Activated naive CD8-positive, alpha-beta T cell (primary cell): ENCODE measurements around the gene MRAP.

Experiments
- H3K27ac Mint-ChIP-seq: one replicate; pipeline ENCODE4 v1.8.0; 2021; ENCODE audit warnings: mixed read lengths
- H3K27me3 Mint-ChIP-seq: one replicate; pipeline ENCODE4 v1.8.0; 2021; ENCODE audit warnings: mixed read lengths
- H3K36me3 Mint-ChIP-seq: one replicate; pipeline ENCODE4 v1.8.0; 2021; ENCODE audit warnings: mixed read lengths
- H3K4me1 Mint-ChIP-seq: one replicate; pipeline ENCODE4 v1.8.0; 2021; ENCODE audit warnings: low read depth, mixed read lengths
- H3K4me3 Mint-ChIP-seq: one replicate; pipeline ENCODE4 v1.8.0; 2021; ENCODE audit warnings: mild to moderate bottlenecking, mixed read lengths
- H3K9me3 Mint-ChIP-seq: one replicate; pipeline ENCODE4 v1.8.0; 2021; ENCODE audit warnings: low read depth, mixed read lengths

MRAP gene

DNA sequence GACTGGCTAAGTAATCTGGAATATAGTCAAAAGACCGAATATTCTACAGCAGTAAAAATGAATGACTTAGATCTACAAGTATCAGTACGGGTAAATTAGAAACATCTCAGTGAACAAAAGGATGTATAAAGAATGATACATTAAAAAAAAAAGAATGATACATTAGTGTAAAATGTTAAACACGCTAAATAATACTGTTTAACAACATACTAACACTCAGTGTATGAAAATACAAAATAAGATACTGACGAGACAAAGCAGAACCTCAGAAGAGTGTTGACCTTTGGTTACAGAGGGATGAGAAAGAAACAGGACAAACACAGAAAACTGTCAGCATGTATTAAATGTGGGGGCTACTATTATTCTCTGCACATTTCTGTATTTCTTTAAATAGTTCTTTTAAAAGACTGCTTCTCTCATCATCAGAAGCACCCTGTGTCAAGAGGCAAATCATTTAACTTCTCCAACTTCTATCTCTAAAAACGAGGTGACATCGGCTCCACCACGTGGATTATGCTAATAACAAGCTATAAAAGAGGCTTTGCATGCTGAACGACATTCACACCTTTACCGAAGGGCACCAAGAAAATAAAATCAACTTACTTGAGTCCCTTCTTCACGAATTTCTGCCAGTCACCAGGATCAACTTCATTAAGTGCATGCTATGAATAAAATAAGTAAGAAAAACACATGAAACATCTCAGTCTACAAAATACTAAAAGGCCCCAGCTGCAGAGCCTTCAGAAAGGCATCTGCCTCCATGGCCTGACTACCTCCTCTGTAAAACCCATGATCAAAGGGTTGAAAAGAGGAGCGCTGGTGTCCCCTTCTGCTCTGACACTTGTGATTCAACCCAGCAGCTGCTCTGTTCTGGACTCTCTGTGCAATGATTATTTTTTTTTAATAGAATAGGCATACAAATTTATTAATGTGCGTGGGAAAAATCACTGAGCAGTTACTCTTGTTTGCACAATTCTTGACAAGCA is 42.5 kb downstream of the MRAP start:
- Mint-ChIP-seq H3K27me3 (no peaks in the 10 kb centered on the region), H3K9me3 (peaks cover 9% of the 10 kb centered on the region), H3K4me1 (no peaks in the 10 kb centered on the region), H3K36me3 (peaks cover 34% of the 10 kb centered on the region), H3K4me3 (no peak overlapping the region), H3K27ac (no peak overlapping the region)

DNA sequence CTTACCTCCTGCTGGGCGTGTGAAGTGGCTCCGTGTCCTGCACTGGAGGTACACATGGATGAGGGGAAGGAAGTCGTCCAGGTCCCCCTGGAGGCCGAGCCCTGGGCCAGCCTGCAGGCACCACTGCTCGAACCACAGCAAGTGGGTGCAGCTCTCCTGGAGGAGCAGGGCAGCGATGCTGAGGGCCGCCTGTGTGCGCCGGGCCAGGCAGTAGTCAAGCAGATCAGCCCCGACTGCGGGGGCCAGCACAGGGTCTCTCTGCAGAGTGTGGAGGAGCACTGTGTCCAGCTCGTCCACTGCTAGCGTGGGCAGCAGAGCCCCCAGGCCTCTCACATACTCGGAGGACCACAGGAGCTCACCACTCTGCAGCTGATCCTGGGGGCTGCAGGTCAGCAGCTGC is 48.3 kb downstream of the MRAP start:
- Mint-ChIP-seq H3K4me1 (peaks cover 1% of the 10 kb centered on the region), H3K4me3 (no peak overlapping the region), H3K36me3 (peaks cover 27% of the 10 kb centered on the region), H3K27ac (no peak overlapping the region), H3K9me3 (peaks cover 9% of the 10 kb centered on the region), H3K27me3 (no peaks in the 10 kb centered on the region)

DNA sequence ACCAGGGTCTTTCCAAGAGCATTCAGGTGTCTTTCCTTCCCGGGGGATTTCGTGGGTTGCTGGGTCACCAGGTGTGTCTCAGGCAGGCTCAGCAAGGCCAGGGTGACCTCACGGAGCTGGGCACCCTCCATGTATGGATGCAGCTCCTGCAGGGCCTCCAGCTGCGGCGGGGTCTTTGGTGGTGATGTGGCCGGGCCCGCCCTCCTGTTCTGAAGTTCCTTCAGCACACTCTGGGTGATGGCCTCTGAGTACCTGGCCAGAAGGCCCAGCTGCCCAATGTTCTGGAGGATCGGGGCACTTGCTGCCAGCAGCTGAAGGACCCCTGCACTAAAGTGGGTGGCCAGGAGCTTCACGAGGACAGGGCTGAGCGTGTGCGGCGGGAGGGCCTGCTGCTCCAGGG is 48.7 kb downstream of the MRAP start:
- peaks cover 27% of the 10 kb centered on the region for H3K36me3 Mint-ChIP-seq
- H3K27ac Mint-ChIP-seq: no peak overlapping the region
- H3K4me1 Mint-ChIP-seq: peaks cover 1% of the 10 kb centered on the region
- H3K4me3 Mint-ChIP-seq: no peak overlapping the region
- H3K27me3 Mint-ChIP-seq: no peaks in the 10 kb centered on the region
- peaks cover 9% of the 10 kb centered on the region for H3K9me3 Mint-ChIP-seq

DNA sequence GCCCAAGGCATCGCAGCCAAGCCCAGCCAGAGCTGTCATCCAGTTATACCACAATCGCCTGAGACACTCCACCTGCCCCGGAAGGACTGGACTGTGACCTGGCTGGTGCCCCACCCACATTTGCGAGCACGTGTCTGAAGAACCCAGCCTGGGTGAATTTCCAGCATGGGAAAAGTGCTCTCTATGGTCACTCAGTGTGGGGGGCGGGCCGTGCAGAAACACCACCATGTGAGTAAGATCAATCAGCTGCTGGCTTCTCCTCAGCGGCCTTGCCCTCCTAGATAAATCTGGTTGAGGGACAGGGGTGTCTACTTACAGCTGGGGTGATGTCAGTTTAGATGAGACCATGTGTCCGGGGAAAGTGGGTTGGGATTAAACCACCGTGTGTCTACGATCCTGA is 49.3 kb downstream of the MRAP start:
- H3K9me3 Mint-ChIP-seq: peaks cover 9% of the 10 kb centered on the region
- peaks cover 27% of the 10 kb centered on the region for H3K36me3 Mint-ChIP-seq

DNA sequence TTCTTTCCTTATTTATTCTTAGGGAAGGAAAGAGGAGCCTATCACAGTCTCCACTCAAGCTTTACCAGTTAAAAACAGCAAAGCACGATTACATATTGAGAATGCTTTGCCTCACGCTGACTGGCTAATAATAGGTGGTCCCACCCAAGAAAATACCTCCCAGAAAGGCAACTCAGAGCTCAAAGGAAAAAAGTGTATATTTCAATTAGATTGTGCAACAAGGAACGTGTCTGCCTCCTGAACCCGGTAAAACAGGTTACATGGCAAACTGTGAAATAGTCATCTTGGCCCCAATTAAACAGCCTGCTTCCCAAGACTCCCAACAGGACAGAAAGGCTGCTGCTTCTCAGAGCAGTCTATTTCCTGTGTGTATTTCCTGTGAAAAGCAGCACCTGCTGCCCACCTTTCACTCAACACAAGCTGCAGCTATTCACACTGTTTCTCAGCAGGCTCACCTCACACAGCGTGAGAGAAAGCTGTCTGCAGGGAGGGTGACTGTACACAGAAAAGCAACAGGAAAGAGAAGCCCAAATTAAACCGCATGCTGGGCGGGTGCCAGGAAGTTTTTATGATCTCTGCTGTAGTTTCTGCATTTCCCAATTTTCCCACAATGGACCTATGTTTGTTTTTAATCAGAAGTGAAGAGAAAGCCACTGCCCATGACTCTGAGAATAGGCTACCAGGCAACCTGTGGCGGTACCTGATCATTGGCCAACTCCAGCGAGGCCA is 50.1 kb downstream of the MRAP start:
- Mint-ChIP-seq H3K27ac (no peak overlapping the region), H3K4me3 (no peak overlapping the region), H3K9me3 (peaks cover 9% of the 10 kb centered on the region), H3K36me3 (peaks cover 19% of the 10 kb centered on the region), H3K4me1 (peaks cover 1% of the 10 kb centered on the region), H3K27me3 (no peaks in the 10 kb centered on the region)

More for the DNA sequence above, 49.3 kb downstream of the MRAP start:
- peaks cover 1% of the 10 kb centered on the region for H3K4me1 Mint-ChIP-seq
- H3K27ac Mint-ChIP-seq: no peak overlapping the region
- H3K27me3 Mint-ChIP-seq: no peaks in the 10 kb centered on the region
- no peak overlapping the region for H3K4me3 Mint-ChIP-seq

DNA sequence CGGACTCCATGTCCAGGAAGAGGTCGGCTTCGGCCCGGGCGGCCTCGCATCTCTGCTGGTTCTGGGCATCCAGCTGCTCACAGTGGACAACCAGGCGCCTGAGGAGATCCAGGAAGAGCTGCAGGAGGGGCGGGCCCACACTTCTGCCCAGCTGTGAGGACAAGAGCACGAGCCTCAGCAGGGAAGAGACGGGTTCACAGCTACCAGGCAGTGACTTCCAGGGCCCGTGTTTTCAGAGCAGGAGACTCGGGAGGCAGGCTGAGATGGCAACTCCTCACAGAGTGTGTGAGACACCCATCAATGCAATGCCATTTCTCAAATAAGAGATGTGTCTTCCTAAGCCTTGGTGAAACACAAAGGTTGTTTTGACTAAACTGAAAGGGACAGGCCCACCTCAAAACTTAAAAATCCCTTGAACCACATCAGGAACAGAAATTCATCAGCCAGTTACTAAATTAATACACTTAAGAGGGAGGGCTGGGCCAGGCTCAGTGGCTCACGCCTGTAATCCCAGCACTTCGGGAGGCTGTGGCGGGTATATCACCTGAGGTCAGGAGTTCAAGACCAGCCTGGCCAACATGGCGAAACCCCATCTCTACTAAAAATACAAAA is 50.8 kb downstream of the MRAP start:
- Mint-ChIP-seq H3K36me3 (peaks cover 18% of the 10 kb centered on the region), H3K4me3 (no peak overlapping the region), H3K9me3 (peaks cover 7% of the 10 kb centered on the region), H3K27ac (no peak overlapping the region), H3K27me3 (no peaks in the 10 kb centered on the region), H3K4me1 (peaks cover 1% of the 10 kb centered on the region)

DNA sequence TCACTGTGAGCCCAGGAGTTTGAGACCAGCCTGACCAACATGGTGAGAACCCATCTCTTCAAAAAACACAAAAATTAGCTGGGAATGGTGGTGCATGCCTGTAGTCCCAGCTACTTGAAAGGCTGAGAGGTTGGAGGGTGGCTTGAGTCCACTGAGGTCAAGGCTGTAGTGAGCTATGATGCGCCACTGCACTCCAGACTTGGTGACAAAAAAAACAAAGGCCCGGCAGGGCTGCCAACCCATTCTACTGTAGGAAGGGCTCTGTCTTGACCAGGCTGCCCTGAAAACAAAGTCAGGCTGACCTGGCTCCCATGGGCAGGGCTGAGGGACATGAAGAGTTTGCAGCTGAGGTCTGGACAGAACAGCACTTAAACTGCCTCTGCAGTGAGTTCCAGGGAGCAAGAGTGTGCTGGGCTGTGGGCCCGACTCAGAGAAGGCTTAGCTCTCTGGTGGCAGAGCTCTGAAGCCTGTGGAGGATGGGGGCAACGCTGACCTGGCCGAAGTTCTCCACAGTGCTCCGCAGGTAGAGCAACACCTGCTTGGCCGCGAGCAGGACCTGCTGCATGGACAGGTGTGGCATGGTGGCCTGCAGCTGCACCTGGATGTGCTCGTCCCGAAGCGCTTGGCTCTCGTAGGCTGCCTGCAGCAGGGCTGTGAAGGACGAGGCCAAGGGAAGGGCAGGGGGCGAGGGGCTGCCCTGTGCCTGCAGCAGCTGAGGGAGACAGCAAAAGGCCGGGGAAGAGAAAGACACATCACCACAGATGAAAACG is 51.7 kb downstream of the MRAP start:
- no peak overlapping the region for H3K27ac Mint-ChIP-seq
- H3K4me3 Mint-ChIP-seq: no peak overlapping the region
- H3K4me1 Mint-ChIP-seq: peaks cover 1% of the 10 kb centered on the region
- H3K27me3 Mint-ChIP-seq: no peaks in the 10 kb centered on the region
- H3K36me3 Mint-ChIP-seq: peaks cover 15% of the 10 kb centered on the region
- no peaks in the 10 kb centered on the region for H3K9me3 Mint-ChIP-seq

DNA sequence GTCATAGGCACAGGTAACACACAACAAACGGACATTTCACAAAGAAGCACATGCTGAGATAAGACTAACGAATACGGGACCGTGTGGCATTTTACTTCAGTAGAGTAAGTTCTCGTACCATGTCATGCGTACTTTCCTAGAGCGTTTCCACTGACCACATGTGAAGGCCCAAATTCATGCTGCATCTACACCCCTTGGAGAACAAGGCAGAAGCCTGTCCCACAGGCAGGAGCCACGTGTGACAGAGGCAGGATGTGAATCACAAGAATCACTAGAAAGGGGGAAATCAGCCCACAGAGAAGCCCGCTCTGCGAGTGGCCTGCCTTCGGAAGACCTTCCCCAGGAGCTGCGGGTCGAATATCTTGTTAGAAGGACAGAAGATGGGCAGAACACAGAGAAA is 52.3 kb downstream of the MRAP start:
- Mint-ChIP-seq H3K27ac (no peak overlapping the region), H3K36me3 (peaks cover 15% of the 10 kb centered on the region)

DNA sequence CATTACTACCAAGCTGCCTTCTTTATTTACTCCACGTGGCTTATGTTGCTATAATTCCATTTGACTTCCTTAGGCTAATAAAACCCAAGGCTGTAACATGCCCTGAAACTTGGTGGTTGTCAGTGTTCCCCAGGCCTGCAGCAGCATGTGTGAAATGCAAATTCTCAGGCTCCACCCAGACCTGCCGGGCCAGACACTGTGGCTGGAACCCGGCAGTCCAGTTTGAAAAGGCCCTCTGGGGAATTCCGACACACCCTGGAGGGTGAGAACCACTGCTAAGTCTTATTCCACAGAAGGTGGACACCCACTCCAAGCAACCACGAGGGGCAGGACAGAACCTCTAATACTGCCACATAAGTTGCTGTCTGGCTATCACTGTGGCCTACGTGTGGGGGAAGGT is 52.8 kb downstream of the MRAP start:
- Mint-ChIP-seq H3K4me3 (no peak overlapping the region), H3K4me1 (peaks cover 1% of the 10 kb centered on the region), H3K9me3 (no peaks in the 10 kb centered on the region), H3K27ac (no peak overlapping the region), H3K36me3 (peaks cover 15% of the 10 kb centered on the region), H3K27me3 (no peaks in the 10 kb centered on the region)

More for the DNA sequence above, 52.3 kb downstream of the MRAP start:
- H3K27me3 Mint-ChIP-seq: no peaks in the 10 kb centered on the region
- H3K4me1 Mint-ChIP-seq: peaks cover 1% of the 10 kb centered on the region
- no peak overlapping the region for H3K4me3 Mint-ChIP-seq
- H3K9me3 Mint-ChIP-seq: no peaks in the 10 kb centered on the region

DNA sequence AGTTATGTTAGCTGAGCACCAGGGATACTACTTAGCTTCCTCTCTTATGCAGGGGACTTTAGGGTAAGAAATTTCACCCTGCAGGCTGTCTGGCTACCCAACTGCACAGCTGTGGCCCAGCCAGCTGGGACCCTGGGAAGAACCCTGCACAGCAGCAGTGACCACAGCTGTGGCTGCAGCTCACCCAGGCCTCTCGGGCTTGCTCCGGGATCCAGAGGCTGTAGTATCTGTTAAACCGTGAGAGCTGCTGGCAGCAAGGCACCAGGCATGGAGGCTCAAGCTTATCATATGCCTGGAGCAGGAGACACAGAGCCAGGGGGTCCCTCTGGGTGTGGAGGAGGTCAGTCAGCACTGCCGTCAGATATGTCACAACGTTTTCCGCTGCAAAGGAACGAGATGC is 53.9 kb downstream of the MRAP start:
- no peak overlapping the region for H3K27ac Mint-ChIP-seq
- H3K27me3 Mint-ChIP-seq: no peaks in the 10 kb centered on the region
- H3K9me3 Mint-ChIP-seq: no peaks in the 10 kb centered on the region
- H3K4me1 Mint-ChIP-seq: peaks cover 1% of the 10 kb centered on the region
- H3K4me3 Mint-ChIP-seq: no peak overlapping the region
- H3K36me3 Mint-ChIP-seq: peaks cover 18% of the 10 kb centered on the region

DNA sequence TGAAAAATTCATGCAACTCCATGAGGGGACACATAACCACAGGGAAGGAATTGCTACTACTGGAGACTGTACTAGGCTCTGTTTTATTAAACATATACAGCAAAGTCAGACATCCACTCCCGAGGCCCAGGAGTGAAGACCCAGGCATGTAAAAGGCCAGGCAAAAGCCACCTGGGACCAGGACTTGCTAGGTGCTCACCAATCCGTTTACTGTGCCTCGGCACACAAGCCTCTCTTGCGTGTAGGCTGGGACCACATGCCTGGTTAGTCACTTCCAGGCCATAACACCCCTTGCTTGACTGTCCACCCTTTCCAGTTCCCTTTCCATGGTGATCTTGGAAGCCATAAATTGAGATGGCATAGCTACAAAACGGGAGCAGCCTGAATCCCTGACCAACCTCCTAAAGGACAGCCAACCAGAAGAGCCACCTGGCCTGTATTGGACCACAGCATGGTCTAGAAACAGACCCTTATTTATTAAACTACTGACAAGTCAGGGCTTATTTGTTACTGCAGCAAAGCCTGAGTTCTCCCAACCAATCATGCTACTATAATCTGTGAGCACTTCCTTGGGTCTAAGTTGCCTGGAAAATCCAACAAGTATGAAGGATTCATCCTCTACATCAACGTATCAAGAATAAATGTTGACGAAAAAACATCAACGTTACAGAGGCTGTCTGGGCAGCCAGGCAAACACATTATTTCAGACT is 54.5 kb downstream of the MRAP start:
- H3K4me1 Mint-ChIP-seq: peaks cover 1% of the 10 kb centered on the region
- no peaks in the 10 kb centered on the region for H3K9me3 Mint-ChIP-seq
- peaks cover 18% of the 10 kb centered on the region for H3K36me3 Mint-ChIP-seq
- no peak overlapping the region for H3K27ac Mint-ChIP-seq
- H3K4me3 Mint-ChIP-seq: no peak overlapping the region
- H3K27me3 Mint-ChIP-seq: no peaks in the 10 kb centered on the region

DNA sequence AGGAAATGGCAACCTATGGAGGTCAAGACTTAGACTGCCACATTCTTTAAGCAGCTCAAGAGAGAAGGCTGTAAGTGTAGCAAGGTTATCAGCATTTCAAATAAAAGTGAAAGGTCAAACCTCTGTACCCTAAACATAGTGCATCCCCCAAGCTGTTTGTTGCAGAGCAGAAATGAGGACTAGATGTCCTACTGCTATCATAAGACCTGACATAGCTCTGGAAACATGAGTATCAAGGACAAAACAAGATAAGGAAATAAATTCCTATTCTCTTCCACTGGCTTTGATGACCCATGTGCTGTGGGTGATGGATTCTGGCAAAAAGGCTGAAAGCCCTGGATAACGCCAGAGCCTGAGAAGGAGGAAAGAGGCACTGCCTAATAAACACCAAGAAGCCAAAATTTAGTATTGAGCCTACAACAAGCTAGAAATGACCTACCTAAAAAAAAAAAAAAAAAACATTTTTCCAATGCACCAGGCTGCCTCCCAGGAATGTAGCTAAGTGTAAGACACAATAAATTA is 58.3 kb downstream of the MRAP start:
- peaks cover 21% of the 10 kb centered on the region for H3K36me3 Mint-ChIP-seq
- H3K4me3 Mint-ChIP-seq: no peak overlapping the region
- H3K27me3 Mint-ChIP-seq: no peaks in the 10 kb centered on the region
- H3K9me3 Mint-ChIP-seq: no peaks in the 10 kb centered on the region
- no peaks in the 10 kb centered on the region for H3K4me1 Mint-ChIP-seq
- no peak overlapping the region for H3K27ac Mint-ChIP-seq

DNA sequence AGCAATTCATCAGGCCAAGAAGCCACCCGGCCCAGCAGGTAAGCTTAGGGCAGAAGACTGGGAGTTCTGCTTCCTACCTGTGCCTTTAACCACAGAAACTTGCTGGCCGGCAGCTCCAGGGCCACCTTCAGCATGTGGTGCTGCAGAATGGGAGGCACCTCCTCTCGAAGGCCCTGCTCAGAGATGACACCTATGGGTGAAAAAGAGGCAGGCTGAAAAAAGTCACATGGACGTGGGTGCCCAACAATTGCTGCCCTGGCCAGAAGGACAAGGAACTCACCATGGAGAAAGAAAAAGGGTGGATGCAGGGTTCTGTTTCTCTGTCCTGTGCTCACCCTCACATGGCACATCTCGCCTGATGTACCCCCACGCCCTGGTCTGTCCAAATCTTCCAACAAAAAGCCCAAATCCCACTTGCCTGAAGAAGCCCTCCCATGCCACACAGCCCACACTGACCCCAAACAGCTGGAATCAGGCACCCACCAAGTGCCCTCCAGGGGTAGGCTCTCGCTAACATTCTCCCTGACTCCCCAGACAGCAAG is 61.1 kb downstream of the MRAP start:
- no peaks in the 10 kb centered on the region for H3K4me1 Mint-ChIP-seq

More for the DNA sequence above, 61.1 kb downstream of the MRAP start:
- no peak overlapping the region for H3K27ac Mint-ChIP-seq
- H3K4me3 Mint-ChIP-seq: no peak overlapping the region
- H3K9me3 Mint-ChIP-seq: no peaks in the 10 kb centered on the region
- peaks cover 14% of the 10 kb centered on the region for H3K36me3 Mint-ChIP-seq
- no peaks in the 10 kb centered on the region for H3K27me3 Mint-ChIP-seq
